OCI-M1 (cell line): ENCODE data around the gene PLEKHG1.
A peak's percentile ranks its signal among the peaks of the same experiment; 100 is the strongest.

Experiments used
- DNase-seq: peaks from one replicate; lab custom pipeline; 2025; lab: John Stamatoyannopoulos, UW

PLEKHG1 gene

GRCh38 chr6:150640556-150641209 is 41.0 kb downstream of the PLEKHG1 start:
- peak; percentile 54 for DNase-seq

GRCh38 chr6:150641398-150642139 is 41.9 kb downstream of the PLEKHG1 start:
- DNase-seq, result peak; percentile 50

- DNase-seq, result no peak
Observed at GRCh38 chr6:150646228-150646627, 46.5 kb downstream of the PLEKHG1 start.

- no peak for DNase-seq
Observed at GRCh38 chr6:150647051-150647450, 47.4 kb downstream of the PLEKHG1 start.
